Vagina (tissue), 2 donors: ENCODE results near the gene TMEM213. TPM values are rescaled to one million over a fixed set of nuclear protein-coding genes. Genes with fewer than 3 reads are reported as not detected.

Experiments
- DNase-seq, 2 donors: peaks; one replicate each; pipeline ENCODE4 v3.0.0-alpha.2; 2017; ENCODE audit errors: extremely low spot score in 2 of 2
- H3K27ac ChIP-seq: fragments of 200-600 bp; sonication (generic); one replicate; pipeline ENCODE4 v1.5.1; 2019
- H3K27me3 ChIP-seq: fragments of 200-600 bp; sonication (generic); one replicate; pipeline ENCODE4 v1.5.1; 2019
- H3K36me3 ChIP-seq, 2 donors: fragments of 200-600 bp; sonication (generic); one replicate each; pipeline ENCODE4 v1.5.1; 2017 to 2019
- H3K4me1 ChIP-seq: fragments of 200-600 bp; sonication (generic); one replicate; pipeline ENCODE4 v1.5.1; 2019
- H3K4me3 ChIP-seq, 2 donors: fragments of 200-600 bp; sonication (generic); 1 replicate in 1 of 2; 2 replicates in 1 of 2; pipeline ENCODE4 v1.5.1; 2016 to 2019
- H3K9me3 ChIP-seq: fragments of 200-600 bp; sonication (generic); one replicate; pipeline ENCODE4 v1.5.1; 2019
- POLR2A ChIP-seq, 2 donors: fragments of 450-650 bp; IDR thresholded peaks; one replicate each; pipeline ENCODE4 v1.6.1; 2017; ENCODE audit warnings: antibody characterized with exemption in 2 of 2, mild to moderate bottlenecking in 2 of 2, moderate library complexity in 2 of 2
- POLR2AphosphoS5 ChIP-seq, 2 donors: sonication (generic); formaldehyde crosslinking; IDR thresholded peaks; one replicate each; pipeline ENCODE4 v1.9.0; 2017; ENCODE audit warnings: antibody characterized with exemption in 2 of 2, mild to moderate bottlenecking in 2 of 2, low read depth in 1 of 2; ENCODE audit not compliant: insufficient read depth in 1 of 2
- intact Hi-C: fragments of 100-400 bp; cut with DNase I; formaldehyde crosslinking; loops from one replicate; pipeline ENCODE4 v1.15.1; 2023
- total RNA-seq: library from RNA; depleted of rRNA; stranded (reverse); fragments of >200 nt; gene quantifications from one replicate; pipeline ENCODE4 v1.2.3, GENCODE V29; 2016
- TF ChIP-seq, protein P1 (sequence below), 3 experiments: fragments of 450-650 bp in 2 of 3; fragments of 200-600 bp in 1 of 3; sonication (generic) in 1 of 3; IDR thresholded peaks; one replicate each; pipeline ENCODE4 v1.5.1; 2017 to 2019; ENCODE audit warnings: antibody characterized with exemption in 3 of 3, mild to moderate bottlenecking in 2 of 3, moderate library complexity in 2 of 3

The TMEM213 gene
- total RNA-seq, 1 donor from 2014 or later, result not detected

DNA sequence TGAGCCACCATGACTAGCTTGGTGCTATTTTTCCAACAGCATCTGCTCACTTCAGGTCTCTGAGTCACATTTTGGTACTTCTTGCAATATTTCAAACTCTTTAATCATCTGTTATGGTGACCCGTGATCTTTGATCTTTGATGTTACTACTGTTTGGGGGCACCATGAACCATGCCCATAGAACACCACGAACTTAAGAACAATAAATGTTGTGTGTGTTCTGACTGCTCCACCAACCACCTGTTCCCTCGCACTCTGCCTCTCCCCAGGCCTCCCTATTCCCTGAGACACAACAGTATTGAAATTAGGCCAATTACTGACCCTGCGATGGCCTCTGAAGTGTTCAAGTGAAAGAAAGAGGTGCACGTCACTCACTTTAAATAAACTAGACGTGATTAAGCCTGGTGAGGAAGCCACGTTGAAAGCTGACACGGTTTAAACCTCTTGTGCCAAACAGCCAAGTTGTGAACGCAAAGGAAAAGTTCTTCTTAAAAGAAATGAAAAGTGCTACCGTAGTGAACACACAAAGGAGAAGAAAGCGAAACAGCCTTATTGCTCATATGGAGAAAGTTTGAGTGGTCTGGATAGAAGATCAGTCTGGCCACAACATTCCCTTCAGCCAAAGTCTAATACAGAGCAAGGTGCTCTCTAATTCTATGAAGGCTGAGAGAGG is 27.4 kb downstream of the TMEM213 start:
- H3K27ac ChIP-seq, result no peak overlapping the region
- intact Hi-C loops, result no loop called here
- H3K36me3 ChIP-seq, result no peaks in the 10 kb centered on the region
- no peaks in the 10 kb centered on the region for H3K9me3 ChIP-seq
- no peak for DNase-seq
- H3K4me1 ChIP-seq, result no peaks in the 10 kb centered on the region
- no peaks in the 10 kb centered on the region for H3K27me3 ChIP-seq
- TF ChIP-seq POLR2A (IDR thresholded peaks at IDR 0.05), result no peak
- H3K4me3 ChIP-seq, result no peak overlapping the region

DNA sequence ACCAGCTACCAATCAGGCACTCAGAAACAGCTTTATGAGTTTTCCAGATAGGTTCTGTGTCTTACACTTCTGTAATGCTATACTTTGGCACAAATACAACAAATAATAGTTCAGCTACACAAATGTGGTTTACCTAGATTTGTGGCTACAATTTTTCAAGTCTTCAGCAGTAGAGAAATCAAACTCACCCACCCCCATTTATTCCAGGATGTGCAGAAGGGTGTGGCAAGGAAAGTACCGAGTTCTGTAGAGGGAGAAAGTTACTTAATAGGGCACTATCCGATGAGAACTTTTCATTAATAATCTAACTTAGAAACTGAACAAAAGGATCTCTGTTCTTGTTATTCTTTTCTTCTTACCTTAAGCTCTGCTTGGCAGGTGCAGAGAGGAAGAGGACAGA is 30.5 kb downstream of the TMEM213 start:
- Histone ChIP-seq H3K36me3 (no peaks in the 10 kb centered on the region), H3K4me3 (no peak overlapping the region), H3K4me1 (no peaks in the 10 kb centered on the region), H3K27ac (no peak overlapping the region), H3K9me3 (no peaks in the 10 kb centered on the region), H3K27me3 (no peaks in the 10 kb centered on the region)
- no peak for DNase-seq
- intact Hi-C loops, result no loop called here
- TF ChIP-seq POLR2AphosphoS5 (IDR thresholded peaks at IDR 0.05; ENCODE audit: insufficient read depth in 1 of 2, low read depth in 1 of 2) (no peak), POLR2A (IDR thresholded peaks at IDR 0.05) (no peak)
- TF ChIP-seq, protein P1, sequence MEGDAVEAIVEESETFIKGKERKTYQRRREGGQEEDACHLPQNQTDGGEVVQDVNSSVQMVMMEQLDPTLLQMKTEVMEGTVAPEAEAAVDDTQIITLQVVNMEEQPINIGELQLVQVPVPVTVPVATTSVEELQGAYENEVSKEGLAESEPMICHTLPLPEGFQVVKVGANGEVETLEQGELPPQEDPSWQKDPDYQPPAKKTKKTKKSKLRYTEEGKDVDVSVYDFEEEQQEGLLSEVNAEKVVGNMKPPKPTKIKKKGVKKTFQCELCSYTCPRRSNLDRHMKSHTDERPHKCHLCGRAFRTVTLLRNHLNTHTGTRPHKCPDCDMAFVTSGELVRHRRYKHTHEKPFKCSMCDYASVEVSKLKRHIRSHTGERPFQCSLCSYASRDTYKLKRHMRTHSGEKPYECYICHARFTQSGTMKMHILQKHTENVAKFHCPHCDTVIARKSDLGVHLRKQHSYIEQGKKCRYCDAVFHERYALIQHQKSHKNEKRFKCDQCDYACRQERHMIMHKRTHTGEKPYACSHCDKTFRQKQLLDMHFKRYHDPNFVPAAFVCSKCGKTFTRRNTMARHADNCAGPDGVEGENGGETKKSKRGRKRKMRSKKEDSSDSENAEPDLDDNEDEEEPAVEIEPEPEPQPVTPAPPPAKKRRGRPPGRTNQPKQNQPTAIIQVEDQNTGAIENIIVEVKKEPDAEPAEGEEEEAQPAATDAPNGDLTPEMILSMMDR (IDR thresholded peaks at IDR 0.05), result no peak

DNA sequence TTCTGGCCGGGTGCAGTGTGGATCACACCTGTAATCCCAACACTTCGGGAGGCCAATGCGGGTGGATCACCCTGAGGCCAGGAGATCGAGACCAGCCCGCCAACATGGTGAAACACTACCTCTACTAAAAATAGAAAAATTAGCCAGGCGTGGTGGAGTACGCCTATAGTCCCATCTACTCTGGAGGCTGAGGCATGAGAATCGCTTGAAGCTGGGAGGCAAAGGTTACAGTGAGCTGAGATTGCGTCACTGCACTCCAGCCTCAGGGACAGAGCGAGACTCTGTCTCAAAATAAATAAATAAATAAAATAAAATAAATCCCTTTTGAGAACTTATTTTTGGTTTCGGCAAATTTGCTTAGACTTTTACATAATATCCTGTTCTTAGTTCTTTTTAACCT is 31.5 kb downstream of the TMEM213 start:
- Histone ChIP-seq H3K4me1 (no peaks in the 10 kb centered on the region), H3K4me3 (no peak overlapping the region), H3K27ac (no peak overlapping the region), H3K9me3 (no peaks in the 10 kb centered on the region), H3K27me3 (no peaks in the 10 kb centered on the region), H3K36me3 (no peaks in the 10 kb centered on the region)
- no peak for DNase-seq
- TF ChIP-seq POLR2AphosphoS5 (IDR thresholded peaks at IDR 0.05; ENCODE audit: insufficient read depth in 1 of 2, low read depth in 1 of 2) (no peak), POLR2A (IDR thresholded peaks at IDR 0.05) (no peak)
- TF ChIP-seq, protein P1 (IDR thresholded peaks at IDR 0.05), result no peak
- intact Hi-C loops, result no loop called here

DNA sequence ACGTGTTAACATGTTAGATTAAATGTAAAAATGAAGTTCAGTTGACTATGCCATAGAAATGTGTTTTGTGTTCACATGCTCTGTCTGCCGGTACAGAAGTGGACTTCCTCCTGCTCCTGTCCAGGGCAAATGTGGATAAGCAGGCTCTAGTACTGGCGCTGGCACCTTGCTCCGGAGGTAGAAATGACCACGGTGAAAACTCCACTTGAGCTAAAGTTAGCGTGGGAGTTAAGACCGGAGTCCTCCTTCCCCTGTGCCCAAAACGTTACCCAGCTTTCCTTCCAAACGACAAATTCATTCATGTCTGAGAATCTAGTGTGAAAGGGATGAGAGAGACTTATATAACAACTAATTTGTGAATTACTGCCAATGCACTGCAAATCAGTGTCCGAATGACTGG is 35.2 kb downstream of the TMEM213 start:
- Histone ChIP-seq H3K36me3 (no peaks in the 10 kb centered on the region), H3K9me3 (no peaks in the 10 kb centered on the region), H3K4me1 (no peaks in the 10 kb centered on the region), H3K27ac (no peak overlapping the region), H3K4me3 (no peak overlapping the region), H3K27me3 (no peaks in the 10 kb centered on the region)
- intact Hi-C loops, result no loop called here
- no peak for TF ChIP-seq POLR2A (IDR thresholded peaks at IDR 0.05)
- no peak for TF ChIP-seq POLR2AphosphoS5 (IDR thresholded peaks at IDR 0.05; ENCODE audit: insufficient read depth in 1 of 2, low read depth in 1 of 2)
- TF ChIP-seq, protein P1 (IDR thresholded peaks at IDR 0.05), result no peak
- no peak for DNase-seq

DNA sequence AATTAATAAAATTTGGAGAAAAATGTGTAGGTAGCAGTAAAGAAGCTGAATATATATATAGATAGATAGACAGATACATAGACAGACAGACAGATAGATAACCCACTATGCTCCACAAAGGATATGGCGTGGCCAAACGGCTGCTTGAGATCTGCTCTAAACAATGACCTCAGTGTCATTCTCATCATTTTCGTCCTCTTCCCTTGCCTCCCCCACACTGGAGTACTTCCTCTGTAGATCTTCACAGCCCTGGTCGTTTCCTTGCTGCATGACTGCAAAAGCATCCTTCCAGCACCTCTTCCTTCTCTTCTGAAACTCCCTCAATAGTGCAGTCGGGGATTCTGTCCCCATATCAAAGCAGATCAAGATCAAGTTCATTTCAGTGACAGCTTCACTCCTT is 35.8 kb downstream of the TMEM213 start:
- H3K27ac ChIP-seq, result no peak overlapping the region
- no peaks in the 10 kb centered on the region for H3K4me1 ChIP-seq
- H3K4me3 ChIP-seq, result no peak overlapping the region
- TF ChIP-seq POLR2A (IDR thresholded peaks at IDR 0.05), result no peak
- no peak for TF ChIP-seq POLR2AphosphoS5 (IDR thresholded peaks at IDR 0.05; ENCODE audit: insufficient read depth in 1 of 2, low read depth in 1 of 2)
- TF ChIP-seq, protein P1 (IDR thresholded peaks at IDR 0.05), result no peak
- intact Hi-C loops, result no loop called here
- no peaks in the 10 kb centered on the region for H3K36me3 ChIP-seq
- H3K9me3 ChIP-seq, result no peaks in the 10 kb centered on the region
- H3K27me3 ChIP-seq, result no peaks in the 10 kb centered on the region
- DNase-seq, result no peak
